ENCODE results near the gene ARSA.

DNA sequence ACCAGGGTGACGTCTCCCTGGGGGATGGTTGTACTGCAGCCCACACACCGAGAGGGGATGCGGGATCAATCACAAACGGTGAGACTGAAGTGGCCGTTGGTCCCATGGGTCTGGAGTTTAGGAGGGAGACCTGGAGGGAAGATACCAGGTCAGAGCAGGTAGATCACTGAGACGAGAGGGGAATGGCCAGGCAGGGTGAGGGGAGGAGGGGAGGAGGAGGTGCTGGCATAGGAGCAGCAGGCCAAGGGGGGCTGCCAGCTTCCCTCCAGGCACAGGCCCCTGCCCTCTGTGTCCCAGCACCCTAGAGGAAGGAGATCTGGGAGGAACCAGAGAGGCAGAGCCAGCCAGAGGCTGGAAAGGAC, 20.3 kb downstream of the ARSA start:
- TF ChIP-seq, protein P1, sequence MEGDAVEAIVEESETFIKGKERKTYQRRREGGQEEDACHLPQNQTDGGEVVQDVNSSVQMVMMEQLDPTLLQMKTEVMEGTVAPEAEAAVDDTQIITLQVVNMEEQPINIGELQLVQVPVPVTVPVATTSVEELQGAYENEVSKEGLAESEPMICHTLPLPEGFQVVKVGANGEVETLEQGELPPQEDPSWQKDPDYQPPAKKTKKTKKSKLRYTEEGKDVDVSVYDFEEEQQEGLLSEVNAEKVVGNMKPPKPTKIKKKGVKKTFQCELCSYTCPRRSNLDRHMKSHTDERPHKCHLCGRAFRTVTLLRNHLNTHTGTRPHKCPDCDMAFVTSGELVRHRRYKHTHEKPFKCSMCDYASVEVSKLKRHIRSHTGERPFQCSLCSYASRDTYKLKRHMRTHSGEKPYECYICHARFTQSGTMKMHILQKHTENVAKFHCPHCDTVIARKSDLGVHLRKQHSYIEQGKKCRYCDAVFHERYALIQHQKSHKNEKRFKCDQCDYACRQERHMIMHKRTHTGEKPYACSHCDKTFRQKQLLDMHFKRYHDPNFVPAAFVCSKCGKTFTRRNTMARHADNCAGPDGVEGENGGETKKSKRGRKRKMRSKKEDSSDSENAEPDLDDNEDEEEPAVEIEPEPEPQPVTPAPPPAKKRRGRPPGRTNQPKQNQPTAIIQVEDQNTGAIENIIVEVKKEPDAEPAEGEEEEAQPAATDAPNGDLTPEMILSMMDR (conservative IDR thresholded peaks at IDR 0.05; ENCODE audit: low read length) = no peak
- TF ChIP-seq EZH2phosphoT487 (IDR thresholded peaks at IDR 0.05; ENCODE audit: borderline replicate concordance, low read depth, low read length) = no peak
